Measurements from ENCODE around the gene INSC.

INSC gene

DNA sequence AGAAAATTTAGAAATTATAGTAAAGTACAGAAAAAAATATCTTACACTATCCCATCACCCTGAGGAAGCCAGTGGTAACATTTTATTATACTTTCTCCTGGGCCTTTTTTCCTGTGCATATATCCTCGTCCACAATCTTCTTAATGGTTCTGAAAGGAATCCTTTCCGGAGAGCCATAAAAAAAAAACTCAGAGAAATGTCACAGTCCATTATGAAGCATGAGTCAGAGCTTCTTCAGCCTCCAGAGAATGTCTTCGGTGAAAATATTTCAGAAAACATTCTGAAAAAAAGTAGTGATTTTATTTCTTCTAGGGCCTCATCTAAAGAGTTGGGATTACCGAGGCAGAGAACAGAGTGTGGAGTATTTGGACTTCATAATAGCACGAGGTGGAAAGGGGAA, 163.4 kb downstream of the INSC start:
- DNase-seq (ENCODE audit: low read depth in 1 of 2, low spot score in 1 of 2), result no peak

DNA sequence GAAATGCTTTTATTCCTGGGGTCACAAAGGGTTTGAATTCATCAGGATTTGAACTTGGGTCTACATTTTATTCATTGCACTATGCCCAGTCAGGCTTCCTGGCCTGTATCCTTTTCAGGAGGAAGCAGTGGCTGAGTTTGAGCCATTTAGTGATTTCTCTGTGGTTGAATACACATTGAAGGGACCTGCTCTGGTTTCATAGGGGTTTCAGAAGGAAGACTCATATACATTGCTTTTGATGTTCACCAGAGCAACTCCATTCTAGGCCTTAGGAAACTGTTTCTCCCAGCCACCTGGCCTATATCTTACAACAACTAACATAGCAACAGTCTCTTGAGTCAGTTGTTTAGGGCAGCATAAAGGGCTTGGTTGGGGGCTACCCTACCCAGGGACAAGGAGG, 165.7 kb downstream of the INSC start:
- no peak for DNase-seq (ENCODE audit: low read depth in 1 of 2, low spot score in 1 of 2)

GRCh38 chr11:15282754-15283153, 168.0 kb downstream of the INSC start:
- no peak for DNase-seq (ENCODE audit: low read depth in 1 of 2, low spot score in 1 of 2)

DNA sequence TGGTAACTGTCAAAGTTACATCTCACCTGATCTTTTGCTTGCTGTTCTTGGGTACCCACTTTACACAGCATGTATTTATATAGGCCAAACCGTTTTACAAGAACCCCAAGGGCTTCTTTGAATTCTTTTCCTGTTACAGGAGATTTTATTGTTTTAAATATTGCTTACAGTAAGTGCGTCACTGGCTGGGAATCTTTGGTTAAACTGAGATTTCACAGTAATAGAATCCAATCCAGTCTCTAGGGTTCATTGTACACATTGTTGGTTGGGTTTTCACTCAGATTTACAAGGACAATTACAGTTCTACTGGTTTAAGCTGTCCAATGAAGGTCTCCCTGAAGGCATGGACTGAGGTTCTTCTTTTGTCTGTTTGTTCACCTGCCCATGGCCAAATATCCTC, 171.7 kb downstream of the INSC start:
- no peak for DNase-seq (ENCODE audit: low read depth in 1 of 2, low spot score in 1 of 2)

DNA sequence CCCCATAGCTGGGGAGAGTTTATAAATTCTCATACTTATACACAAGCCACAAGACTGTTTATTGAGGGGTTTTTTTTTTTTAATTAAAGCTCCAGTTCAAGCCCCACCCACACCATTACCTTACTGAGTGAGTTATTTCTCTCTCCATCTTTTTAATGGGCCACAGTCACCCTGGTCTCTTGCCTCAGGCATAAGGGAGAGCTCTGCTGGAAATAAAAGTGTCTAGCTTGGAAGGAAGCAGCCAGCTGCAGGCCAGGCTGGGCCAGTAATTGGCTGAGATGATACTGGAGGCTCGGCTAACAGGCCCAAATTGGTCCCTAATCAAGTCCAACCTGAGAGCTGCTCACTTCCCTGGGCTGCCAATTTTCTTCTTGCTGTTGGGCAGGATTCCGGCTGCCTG, 174.1 kb downstream of the INSC start:
- DNase-seq (ENCODE audit: low read depth in 1 of 2, low spot score in 1 of 2), result no peak

- DNase-seq (ENCODE audit: low read depth in 1 of 2, low spot score in 1 of 2), result no peak
These were observed 175.0 kb downstream of the INSC start for GRCh38 chr11:15289723-15290122.

DNA sequence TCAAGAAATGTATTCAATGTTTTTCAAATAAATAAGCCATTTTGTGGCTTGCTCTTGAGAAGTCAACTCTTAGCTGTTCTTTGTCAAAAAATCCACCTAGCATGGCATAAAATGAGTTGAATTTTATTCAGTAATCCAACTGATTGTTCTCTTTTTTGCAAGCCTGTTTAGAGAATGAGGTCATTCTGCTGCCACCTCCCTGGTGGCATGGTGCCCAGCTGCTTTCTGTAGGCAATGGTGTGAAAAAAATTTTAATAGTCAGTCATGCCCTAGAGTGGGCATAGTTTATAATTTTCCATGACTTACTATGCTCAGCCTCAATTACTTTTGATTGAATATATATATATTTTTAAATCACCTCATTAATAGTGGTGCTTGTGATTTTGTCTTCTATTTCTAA, 177.2 kb downstream of the INSC start:
- DNase-seq (ENCODE audit: low read depth in 1 of 2, low spot score in 1 of 2), result no peak

GRCh38 chr11:15293975-15294620, 179.4 kb downstream of the INSC start:
- DNase-seq (ENCODE audit: low read depth in 1 of 2, low spot score in 1 of 2), result no peak

DNA sequence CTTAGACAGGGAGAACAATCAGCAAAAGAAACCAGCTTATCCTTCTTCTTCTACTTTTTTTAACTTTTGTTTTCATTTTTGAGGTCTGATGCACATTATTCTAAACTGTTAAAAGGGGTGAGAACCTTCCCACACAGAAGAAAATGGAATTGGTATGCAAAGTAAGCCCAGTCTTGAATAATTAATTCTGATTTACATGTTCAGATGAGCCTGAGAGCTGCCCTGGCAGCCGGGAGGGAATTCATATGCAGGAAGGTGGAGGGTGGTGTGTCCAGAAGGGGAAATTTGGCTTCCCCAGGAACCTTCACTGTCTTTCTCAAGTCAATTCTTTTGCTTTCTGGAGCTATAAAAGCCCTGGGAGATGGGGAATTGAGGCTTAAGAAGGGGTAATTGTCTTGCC, 181.0 kb downstream of the INSC start:
- no peak for DNase-seq (ENCODE audit: low read depth in 1 of 2, low spot score in 1 of 2)
